Measurements from ENCODE around the gene CYP2A6.
"Not testable (repeated sequence)": the region's sequence is repeated elsewhere in the genome, so short reads cannot be mapped to it uniquely, and the experiment has no call there.

Gene CYP2A6

GRCh38 chr19:40843653-40844052, 6.6 kb downstream of the CYP2A6 start:
- DNase-seq = peak; percentile 70

- not testable (repeated sequence) for DNase-seq
These were observed 7.1 kb downstream of the CYP2A6 start for GRCh38 chr19:40842997-40843652.

DNA sequence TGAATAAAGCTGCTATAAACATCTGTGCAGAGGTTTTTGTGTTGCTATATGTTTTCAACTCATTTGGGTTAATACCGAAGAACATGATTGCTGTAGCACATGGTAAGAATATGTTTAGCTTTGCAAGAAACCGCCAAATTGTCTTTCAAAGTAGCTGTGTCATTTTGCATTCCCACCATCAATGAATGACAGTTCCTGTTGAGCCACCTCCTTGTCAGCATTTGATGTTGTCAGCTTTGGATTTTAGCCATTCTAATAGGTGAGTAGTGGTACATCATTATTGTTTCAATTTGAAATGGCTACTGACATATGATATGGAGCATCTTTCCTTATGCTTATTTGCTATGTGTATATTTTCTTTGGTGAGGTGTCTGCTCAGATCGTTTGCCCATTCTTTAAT, 8.2 kb downstream of the CYP2A6 start:
- DNase-seq = not testable (repeated sequence)

DNA sequence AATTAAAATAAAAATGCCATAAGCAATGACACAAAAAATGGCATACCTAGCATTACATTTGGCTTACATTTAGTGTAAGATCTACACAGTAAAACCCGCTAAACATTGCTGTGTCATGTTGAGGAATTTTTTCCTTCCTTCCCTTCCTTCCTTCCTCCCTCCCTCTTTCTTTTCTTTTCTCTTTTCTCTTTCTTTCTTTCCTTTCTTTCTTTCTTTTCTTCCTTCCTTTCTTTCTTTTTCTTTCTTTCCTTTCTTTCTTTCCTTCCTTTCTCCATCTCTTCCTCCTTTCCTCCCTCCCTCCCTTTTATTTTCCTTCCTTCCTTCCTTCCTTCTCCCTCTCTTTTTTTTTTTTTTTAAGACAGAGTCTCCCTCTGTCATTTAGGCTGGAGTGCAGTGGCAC, 11.8 kb downstream of the CYP2A6 start:
- DNase-seq = not testable (repeated sequence)

GRCh38 chr19:40836754-40837429, 13.4 kb downstream of the CYP2A6 start:
- DNase-seq = no peak

- DNase-seq = peak; percentile 66
These were observed 16.3 kb downstream of the CYP2A6 start for GRCh38 chr19:40833728-40834533.

- DNase-seq = not testable (repeated sequence)
These were observed 17.8 kb downstream of the CYP2A6 start for GRCh38 chr19:40832431-40832790.

DNA sequence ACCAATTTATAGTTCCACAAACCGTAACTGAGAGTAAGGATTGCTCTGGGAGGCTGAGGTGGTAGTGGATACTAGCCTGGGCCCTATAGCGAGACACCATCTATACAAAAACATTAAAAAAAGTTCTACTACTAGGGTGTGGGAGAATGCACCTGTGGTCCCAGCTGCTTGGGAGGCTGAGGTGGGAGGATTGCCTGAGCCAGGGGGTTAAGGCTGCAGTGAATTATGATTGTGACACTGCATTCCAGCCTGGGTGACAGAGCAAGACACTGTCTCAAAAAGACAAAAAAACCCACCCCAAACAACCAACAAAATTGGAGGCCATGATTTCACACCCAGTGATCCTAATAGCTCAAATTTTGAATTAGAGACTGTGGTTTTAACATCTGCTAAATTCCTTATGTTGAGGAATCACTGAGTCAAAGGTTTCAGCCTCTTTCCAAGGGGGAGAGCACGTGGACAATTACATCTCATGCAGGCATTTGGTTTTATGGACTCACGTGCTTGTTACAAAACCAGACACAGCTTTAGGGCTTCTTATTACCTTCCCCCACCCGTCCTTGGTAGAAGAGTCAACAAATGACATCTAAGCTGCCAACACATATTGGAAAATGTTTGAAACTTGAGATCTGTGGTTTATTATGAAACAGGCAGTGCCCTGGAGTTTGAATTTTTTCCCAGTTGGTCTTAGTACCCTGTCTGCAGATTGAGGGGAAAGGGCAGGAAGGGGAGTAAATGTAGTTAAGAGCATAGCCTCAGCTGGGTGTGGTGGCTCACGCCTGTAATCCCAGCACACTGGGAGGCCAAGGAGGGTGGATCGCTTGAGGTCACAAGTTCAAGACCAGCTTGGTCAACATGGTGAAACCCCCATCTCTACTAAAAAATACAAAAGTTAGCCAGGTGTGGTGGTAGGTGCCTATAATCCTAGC, 18.5 kb downstream of the CYP2A6 start:
- peak; percentile 98 for DNase-seq

- DNase-seq = not testable (repeated sequence)
These were observed 19.5 kb downstream of the CYP2A6 start for GRCh38 chr19:40830741-40831140.

GRCh38 chr19:40829205-40829604, 21.0 kb downstream of the CYP2A6 start:
- DNase-seq = no peak

GRCh38 chr19:40827386-40828247, 22.6 kb downstream of the CYP2A6 start:
- DNase-seq = no peak

DNA sequence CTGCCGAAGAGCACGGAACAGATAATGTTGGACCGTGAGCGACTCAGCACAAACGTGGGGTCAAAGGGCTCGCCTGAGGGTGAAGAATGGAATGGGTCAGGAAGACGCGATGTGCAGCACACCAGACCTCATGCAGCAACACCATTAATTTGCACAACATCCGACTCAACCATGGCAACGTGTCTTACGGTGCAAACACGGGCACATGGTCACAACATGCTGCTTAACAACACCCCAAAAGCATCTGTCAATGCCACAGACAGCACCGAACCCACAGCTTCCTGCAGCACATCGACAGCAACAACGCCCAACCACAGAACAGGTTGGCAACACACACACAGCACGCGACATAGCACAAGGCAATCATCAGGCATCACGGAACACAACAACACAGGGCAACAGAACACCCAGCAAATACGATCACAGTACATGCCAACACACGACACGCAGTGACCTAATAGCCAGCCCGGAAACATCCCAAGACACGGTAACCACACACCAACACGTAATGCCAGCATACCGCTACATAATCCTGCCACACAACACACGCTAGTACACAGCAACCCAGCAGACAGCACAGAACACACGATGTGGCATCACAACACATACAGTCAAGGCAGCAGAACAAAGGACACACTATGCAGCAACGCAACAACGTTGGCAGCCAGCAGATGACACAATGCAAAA, 23.4 kb downstream of the CYP2A6 start:
- not testable (repeated sequence) for DNase-seq

DNA sequence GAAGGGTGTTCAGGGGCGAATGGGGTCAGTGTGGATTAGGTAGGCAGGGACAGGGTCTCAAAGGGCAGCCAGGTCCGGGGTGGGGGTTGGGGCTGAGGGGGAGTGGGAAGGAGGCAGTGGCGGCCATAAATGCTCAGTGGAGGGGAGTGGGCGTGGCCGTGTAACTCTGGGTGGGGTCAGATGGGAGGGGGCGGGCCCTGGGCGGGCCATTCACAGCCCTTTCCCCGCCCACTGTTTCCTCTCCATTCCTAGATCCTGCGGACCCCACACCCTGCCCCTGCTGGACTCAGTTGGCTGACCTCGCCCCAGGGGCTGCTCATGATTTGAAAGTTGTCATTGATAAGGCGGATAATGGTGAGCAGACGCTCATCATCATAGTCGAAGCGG, 23.9 kb downstream of the CYP2A6 start:
- not testable (repeated sequence) for DNase-seq

DNA sequence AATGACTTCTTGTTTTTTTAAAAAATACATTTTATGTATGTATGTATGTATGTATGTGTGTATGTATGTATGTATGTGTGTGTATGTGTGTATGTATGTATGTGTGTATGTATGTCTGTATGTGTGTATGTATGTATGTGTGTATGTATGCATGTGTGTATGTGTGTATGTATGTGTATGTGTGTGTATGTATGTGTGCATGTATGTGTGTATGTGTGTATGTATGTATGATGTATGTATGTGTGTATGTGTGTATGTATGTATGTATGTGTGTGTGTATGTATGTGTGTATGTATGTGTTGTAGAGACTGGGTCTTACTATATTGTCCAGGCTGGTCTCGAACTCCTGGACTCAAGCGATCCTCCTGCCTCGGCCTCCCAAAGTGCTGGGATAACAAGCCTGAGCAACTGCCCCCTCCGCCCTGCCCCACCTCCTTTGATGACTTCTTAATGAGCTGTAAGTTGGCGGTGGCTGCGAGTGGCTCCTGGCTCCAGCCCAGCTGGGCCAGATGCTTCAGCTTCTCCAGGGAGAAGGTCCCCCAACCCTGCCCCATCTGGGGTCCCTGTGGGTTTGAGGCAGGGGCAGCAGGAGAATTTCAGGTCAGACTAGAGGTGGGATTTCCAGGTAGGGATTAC, 24.7 kb downstream of the CYP2A6 start:
- DNase-seq = not testable (repeated sequence)

GRCh38 chr19:40824916-40825315, 25.3 kb downstream of the CYP2A6 start:
- DNase-seq = not testable (repeated sequence)

DNA sequence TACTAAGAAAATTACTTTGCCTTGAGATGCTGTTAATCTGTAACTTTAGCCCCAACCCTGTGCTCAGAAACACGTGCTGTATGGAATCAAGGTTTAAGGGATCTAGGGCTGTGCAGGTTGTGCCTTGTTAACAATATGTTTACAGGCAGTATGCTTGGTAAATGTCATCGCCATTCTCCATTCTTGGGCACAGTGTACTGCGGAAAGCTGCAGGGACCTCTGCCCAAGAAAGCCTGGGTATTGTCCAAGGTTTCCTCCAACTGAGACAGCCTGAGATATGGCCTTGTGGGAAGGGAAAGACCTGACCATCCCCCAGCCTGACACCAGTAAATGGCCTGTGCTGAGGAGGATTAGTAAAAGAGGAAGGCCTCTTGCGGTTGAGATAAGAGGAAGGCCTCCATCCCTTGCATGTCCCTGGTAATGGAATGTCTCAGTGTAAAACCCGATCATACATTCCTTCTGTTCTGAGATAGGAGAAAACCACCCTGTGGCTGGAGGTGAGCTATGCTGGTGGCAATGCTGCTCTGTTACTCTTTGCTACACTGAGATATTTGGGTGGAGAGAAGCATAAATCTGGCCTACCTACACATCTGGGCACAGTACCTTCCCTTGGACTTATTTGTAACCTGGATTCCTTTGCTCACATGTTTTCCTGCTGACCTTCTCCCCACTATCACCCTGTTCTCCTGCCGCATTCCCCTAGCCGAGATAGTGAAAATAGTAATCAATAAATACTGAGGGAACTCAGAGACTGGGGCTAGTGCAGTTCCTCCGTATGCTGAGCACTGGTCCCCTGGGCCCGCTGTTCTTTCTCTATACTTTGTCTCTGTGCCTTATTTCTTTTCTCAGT, 27.3 kb downstream of the CYP2A6 start:
- peak; percentile 91 for DNase-seq

GRCh38 chr19:40822161-40822560, 28.1 kb downstream of the CYP2A6 start:
- DNase-seq = no peak

DNA sequence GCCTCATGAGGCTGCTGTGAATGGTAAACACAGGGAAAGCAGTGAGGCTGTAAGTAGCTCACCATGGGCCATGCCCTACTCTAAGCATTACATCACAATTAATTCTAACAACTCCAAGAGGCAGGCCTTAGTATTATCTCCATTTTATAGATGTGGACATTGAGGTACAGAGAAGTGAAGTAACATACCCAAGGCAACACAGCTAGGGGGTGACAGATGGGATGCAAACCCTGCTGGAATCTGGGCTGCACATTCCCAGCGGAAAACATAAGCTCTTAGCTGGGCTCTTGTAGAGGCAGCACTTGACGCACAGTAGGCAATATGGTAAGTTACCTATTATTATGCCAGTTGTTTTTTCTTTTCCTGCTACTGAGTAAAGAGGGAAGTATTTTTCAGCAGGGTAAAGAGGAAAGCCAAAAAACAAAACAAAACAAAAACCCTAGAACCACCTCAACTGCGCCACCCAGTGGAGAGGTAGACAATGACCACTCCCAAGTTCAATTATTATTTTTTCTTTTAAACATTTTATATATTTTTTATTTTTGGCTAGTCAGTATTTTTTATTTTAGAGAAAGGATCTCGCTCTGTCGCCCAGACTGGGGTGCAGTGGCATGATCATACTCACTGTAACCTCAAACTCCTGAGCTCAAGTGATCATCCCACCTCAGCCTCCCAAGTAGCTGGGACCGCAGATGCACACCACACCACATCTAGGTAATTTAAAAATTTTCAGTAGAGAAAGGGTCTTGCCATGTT, 30.6 kb downstream of the CYP2A6 start:
- peak; percentile 26 for DNase-seq
